K562 treated with DMSO at 1 percent for 24 hours (cell line): ENCODE results near the gene KITLG. TPM values are rescaled to one million over a fixed set of nuclear protein-coding genes. Genes with fewer than 3 reads are reported as not detected.

Experiments
- total RNA-seq: library from RNA; unstranded; fragments of 300-600 nt; gene quantifications from 2 replicates; pipeline ENCODE4 v1.2.3, GENCODE V29; 2022; ENCODE audit warnings: low read depth; ENCODE audit not compliant: insufficient read depth

The KITLG gene, protein sequence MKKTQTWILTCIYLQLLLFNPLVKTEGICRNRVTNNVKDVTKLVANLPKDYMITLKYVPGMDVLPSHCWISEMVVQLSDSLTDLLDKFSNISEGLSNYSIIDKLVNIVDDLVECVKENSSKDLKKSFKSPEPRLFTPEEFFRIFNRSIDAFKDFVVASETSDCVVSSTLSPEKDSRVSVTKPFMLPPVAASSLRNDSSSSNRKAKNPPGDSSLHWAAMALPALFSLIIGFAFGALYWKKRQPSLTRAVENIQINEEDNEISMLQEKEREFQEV
- total RNA-seq = not detected in 2 replicates

DNA sequence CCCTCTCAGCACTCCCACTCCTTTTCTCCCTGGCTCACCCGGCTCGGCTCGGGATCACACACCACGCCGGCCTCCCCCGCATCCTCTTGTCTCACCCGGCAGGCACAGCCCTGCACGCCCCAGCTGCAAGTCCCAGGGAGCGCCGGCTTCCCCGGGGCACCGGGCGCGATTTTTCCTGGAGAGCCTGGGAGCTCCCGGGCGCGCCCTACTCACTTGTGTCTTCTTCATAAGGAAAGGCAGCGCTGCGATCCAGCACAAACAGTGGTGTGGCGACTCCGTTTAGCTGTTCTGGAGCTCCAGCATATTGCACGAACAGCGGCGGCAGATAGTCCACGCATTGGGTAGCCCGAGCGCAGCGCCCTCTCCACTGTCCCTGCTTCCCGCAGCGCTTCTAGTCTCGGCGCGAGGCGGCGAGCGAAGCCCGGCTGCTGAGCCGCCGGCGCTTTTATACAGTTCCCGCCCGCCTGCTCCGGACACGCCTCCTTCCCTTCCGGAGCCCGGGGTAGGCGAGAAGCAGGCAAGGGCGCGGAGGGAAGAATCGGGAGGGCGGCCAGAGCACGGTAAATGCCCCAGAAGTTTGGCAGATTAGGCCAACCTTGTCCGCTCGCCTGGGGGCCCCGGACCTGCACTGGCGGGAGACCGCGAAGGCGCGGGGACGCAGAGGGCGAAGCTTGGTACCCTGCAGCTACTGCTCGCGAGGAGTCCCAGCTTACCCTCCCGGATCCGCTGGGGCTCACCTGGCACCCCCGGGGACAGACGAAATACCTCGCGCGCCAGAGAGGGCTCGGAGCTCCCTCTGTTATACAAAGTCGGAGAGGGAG, at the start of gene KITLG:
KITLG (minus strand) TSS at position 421 of the 821 bp plus-strand sequence; CDS start at position 228, 193 bp downstream.

